Tibial nerve (tissue), 4 donors: ENCODE data around the gene FBN2. TPM values are rescaled to one million over a fixed set of nuclear protein-coding genes. Genes with fewer than 3 reads are reported as not detected.
"Not testable (repeated sequence)": the region's sequence is repeated elsewhere in the genome, so short reads cannot be mapped to it uniquely, and the experiment has no call there.

Experiments used
- DNase-seq, 2 donors: peaks; one replicate each; pipeline ENCODE4 v3.0.0-alpha.2; 2019; ENCODE audit warnings: low spot score in 2 of 2
- H3K27ac ChIP-seq, 4 donors: fragments of 200-600 bp; sonication (generic) in 3 of 4; one replicate each; pipeline ENCODE4 v1.5.1; 2017 to 2019; ENCODE audit warnings: mild to moderate bottlenecking in 1 of 4
- H3K27me3 ChIP-seq, 2 donors: fragments of 200-600 bp; sonication (generic) in 1 of 2; one replicate each; pipeline versions ENCODE4 v1.5.1 to v1.6.0; 2017 to 2019
- H3K36me3 ChIP-seq, 3 donors: fragments of 200-600 bp; sonication (generic); one replicate each; pipeline ENCODE4 v1.5.1; 2018 to 2019
- H3K4me1 ChIP-seq, 4 donors: fragments of 200-600 bp; sonication (generic) in 3 of 4; one replicate each; pipeline ENCODE4 v1.5.1; 2017 to 2019
- H3K4me3 ChIP-seq, 4 donors: fragments of 200-600 bp; sonication (generic) in 3 of 4; one replicate each; pipeline ENCODE4 v1.5.1; 2017 to 2019; ENCODE audit warnings: mild to moderate bottlenecking in 1 of 4, moderate library complexity in 1 of 4
- H3K9me3 ChIP-seq, 4 donors: fragments of 200-600 bp; sonication (generic) in 3 of 4; one replicate each; pipeline ENCODE4 v1.5.1; 2017 to 2019
- EP300 ChIP-seq, 2 donors: sonication (generic); formaldehyde crosslinking; IDR thresholded peaks; one replicate each; pipeline ENCODE4 v1.6.1; 2017; ENCODE audit warnings: antibody characterized with exemption in 2 of 2, mild to moderate bottlenecking in 1 of 2
- POLR2A ChIP-seq, 2 donors: fragments of 450-650 bp; IDR thresholded peaks; one replicate each; pipeline ENCODE4 v1.6.1; 2017; ENCODE audit warnings: antibody characterized with exemption in 2 of 2, mild to moderate bottlenecking in 2 of 2, moderate library complexity in 2 of 2
- WGBS, 2 donors: methylation state at CpG; one replicate each; pipeline ENCODE4 v1.1.5; 2018; 5-methylcytosine and 5-hydroxymethylcytosine counted together
- total RNA-seq, 4 donors: library from RNA; depleted of rRNA; stranded (reverse); fragments of >200 nt; gene quantifications; one replicate each; pipeline ENCODE4 v1.1.0, GENCODE V29; 2016
- TF ChIP-seq, protein P1 (sequence below), 5 experiments: fragments of 200-600 bp in 3 of 5; fragments of 450-650 bp in 2 of 5; sonication (generic) in 3 of 5; IDR thresholded peaks; one replicate each; pipeline ENCODE4 v1.5.1; 2016 to 2019; ENCODE audit warnings: antibody characterized with exemption in 5 of 5, mild to moderate bottlenecking in 3 of 5, moderate library complexity in 2 of 5

The FBN2 gene
- total RNA-seq, 4 donors from 2014 or later: 1.2 to 6.3 (median 3.6) TPM

DNA sequence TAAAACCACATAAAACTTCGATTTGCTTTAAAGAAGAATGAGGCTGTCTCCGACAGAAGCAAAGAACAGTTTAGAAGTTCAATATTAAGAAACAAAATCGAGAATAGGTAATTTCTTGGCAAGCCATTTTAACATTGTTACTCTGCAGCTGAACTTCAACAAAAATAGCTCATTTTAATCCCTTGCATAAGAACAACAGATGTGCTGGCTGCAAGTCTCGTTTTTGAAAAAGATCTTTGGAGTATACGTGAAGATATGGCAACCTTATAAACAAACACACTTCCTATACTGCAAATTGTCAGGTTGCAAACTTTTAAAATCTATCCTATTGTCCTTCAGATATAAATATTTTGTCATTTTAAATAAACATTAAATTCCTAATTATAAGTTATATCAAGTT lies 71.5 kb downstream of the FBN2 start:
- H3K4me1 ChIP-seq: no peaks in the 10 kb centered on the region
- 52 to 56% methylated on average over 5 of the region's 5 CpGs for WGBS, 2 donors
- TF ChIP-seq POLR2A (IDR thresholded peaks at IDR 0.05) (no peak), EP300 (IDR thresholded peaks at IDR 0.05) (no peak)
- TF ChIP-seq, protein P1, sequence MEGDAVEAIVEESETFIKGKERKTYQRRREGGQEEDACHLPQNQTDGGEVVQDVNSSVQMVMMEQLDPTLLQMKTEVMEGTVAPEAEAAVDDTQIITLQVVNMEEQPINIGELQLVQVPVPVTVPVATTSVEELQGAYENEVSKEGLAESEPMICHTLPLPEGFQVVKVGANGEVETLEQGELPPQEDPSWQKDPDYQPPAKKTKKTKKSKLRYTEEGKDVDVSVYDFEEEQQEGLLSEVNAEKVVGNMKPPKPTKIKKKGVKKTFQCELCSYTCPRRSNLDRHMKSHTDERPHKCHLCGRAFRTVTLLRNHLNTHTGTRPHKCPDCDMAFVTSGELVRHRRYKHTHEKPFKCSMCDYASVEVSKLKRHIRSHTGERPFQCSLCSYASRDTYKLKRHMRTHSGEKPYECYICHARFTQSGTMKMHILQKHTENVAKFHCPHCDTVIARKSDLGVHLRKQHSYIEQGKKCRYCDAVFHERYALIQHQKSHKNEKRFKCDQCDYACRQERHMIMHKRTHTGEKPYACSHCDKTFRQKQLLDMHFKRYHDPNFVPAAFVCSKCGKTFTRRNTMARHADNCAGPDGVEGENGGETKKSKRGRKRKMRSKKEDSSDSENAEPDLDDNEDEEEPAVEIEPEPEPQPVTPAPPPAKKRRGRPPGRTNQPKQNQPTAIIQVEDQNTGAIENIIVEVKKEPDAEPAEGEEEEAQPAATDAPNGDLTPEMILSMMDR (IDR thresholded peaks at IDR 0.05): no peak
- H3K27me3 ChIP-seq: no peaks in the 10 kb centered on the region
- no peak overlapping the region for H3K27ac ChIP-seq
- H3K4me3 ChIP-seq: no peak overlapping the region
- H3K36me3 ChIP-seq: no peaks in the 10 kb centered on the region
- H3K9me3 ChIP-seq: no peaks in the 10 kb centered on the region
- DNase-seq: no peak

DNA sequence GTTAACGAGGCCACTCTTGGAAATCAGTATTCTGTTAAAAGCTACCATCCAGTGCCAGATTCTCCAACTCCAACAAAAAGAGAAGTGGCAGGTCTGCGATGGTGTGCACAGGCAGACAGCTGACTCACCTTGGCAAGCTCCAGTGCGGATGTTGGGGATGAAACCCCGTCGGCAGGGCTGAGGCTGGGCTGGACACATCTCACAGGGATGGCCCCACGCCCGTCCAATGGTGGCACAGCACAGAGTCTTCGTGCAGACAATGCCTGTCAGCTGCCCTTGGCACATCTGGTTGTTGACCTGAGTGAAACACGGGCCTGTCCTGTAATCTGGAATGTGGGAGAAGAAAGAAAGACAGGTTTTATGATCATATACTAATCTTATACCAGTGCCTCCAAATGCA lies 73.4 kb downstream of the FBN2 start:
- TF ChIP-seq, protein P1 (IDR thresholded peaks at IDR 0.05): no peak
- TF ChIP-seq POLR2A (IDR thresholded peaks at IDR 0.05) (no peak), EP300 (IDR thresholded peaks at IDR 0.05) (no peak)
- 87 to 91% methylated on average over 9 of the region's 9 CpGs for WGBS, 2 donors
- H3K4me3 ChIP-seq: no peak overlapping the region
- H3K27ac ChIP-seq: no peak overlapping the region
- peaks cover 0 to 15% (median 0%) of the 10 kb centered on the region in 4 donors for H3K9me3 ChIP-seq
- H3K36me3 ChIP-seq: no peaks in the 10 kb centered on the region
- H3K4me1 ChIP-seq: no peaks in the 10 kb centered on the region
- DNase-seq: no peak
- H3K27me3 ChIP-seq: no peaks in the 10 kb centered on the region

DNA sequence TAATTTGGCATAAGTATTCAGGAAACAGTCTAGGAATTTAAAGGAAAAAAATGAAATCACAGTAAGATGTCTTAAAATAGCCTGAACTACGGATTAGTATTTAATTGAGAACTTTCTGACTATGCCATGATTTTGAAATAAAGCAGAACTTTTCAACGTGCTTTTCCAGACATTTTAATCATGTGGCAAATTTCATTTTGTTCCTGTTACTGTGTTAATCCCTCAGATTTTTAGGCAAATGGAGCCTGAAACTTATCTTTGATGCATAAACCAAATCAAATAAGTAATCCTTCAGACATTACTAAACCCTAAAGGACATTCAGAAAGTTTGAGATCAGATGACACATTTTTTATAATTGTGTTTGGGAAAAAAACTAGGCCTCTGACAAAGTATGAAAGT lies 75.7 kb downstream of the FBN2 start:
- TF ChIP-seq EP300 (IDR thresholded peaks at IDR 0.05) (no peak), POLR2A (IDR thresholded peaks at IDR 0.05) (no peak)
- TF ChIP-seq, protein P1 (IDR thresholded peaks at IDR 0.05): no peak
- Histone ChIP-seq H3K27ac (no peak overlapping the region), H3K4me1 (no peaks in the 10 kb centered on the region), H3K36me3 (no peaks in the 10 kb centered on the region), H3K4me3 (no peak overlapping the region), H3K9me3 (peaks cover 0 to 15% (median 0%) of the 10 kb centered on the region in 4 donors), H3K27me3 (no peaks in the 10 kb centered on the region)
- 26 to 51% methylated on average over 2 of the region's 2 CpGs for WGBS, 2 donors
- no peak for DNase-seq

- H3K9me3 ChIP-seq: peaks cover 0 to 15% (median 0%) of the 10 kb centered on the region in 4 donors
- not testable (repeated sequence) for H3K4me3 ChIP-seq, H3K4me1 ChIP-seq, H3K27me3 ChIP-seq, DNase-seq, H3K36me3 ChIP-seq, H3K27ac ChIP-seq
- 54 to 62% methylated on average over 3 of the region's 3 CpGs for WGBS, 2 donors
Measured at GRCh38 chr5:128457147-128457915, 80.7 kb downstream of the FBN2 start.

DNA sequence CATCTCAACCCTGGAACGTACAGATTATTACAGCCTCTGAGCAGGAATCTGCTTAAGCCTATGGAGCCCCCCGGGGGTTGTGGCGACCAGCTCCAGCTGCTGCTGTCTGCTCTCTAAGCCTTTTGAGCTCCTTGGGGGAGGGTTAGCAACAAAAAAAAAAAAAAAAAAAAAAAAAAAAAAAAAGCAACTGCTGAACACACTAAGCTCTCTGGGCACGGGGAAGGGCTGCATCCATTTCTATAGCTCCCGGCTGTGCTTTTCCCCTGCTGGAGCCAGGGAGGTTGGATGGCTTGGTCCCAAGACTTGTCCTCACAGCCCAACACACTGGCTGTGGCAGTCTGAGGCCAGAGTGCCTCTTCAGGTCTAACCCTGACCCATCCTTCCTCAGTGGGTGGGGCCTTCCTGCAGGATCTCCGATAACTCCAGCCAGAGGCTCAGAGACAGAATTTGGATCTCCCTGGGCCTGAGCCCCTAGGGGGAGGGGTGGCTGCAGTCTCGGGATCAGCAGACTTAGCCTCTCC lies 82.1 kb downstream of the FBN2 start:
- no peak overlapping the region for H3K27ac ChIP-seq
- DNase-seq: no peak
- no peaks in the 10 kb centered on the region for H3K27me3 ChIP-seq
- H3K9me3 ChIP-seq: peaks cover 0 to 9% (median 0%) of the 10 kb centered on the region in 4 donors
- H3K4me1 ChIP-seq: no peaks in the 10 kb centered on the region
- TF ChIP-seq, protein P1 (IDR thresholded peaks at IDR 0.05): no peak
- TF ChIP-seq POLR2A (IDR thresholded peaks at IDR 0.05) (no peak), EP300 (IDR thresholded peaks at IDR 0.05) (no peak)
- WGBS, 2 donors: 71 to 84% methylated on average over 7 of the region's 7 CpGs
- no peak overlapping the region for H3K4me3 ChIP-seq
- H3K36me3 ChIP-seq: no peaks in the 10 kb centered on the region
